NB4 (cell line): ENCODE measurements around the gene ALS2CL.

ENCODE experiments used
- DNase-seq: peaks from one replicate; pipeline ENCODE4 v3.0.0; 2010; ENCODE audit warnings: low read depth
- H3K4me3 ChIP-seq: one replicate; pipeline ENCODE4 v1.5.1; 2011; ENCODE audit warnings: mild to moderate bottlenecking, low read depth, low read length, moderate library complexity
- MYC ChIP-seq: IDR thresholded peaks from 2 replicates; pipeline ENCODE4 v1.6.1; 2011; ENCODE audit warnings: low read depth, low read length
- POLR2A ChIP-seq: IDR thresholded peaks from 2 replicates; pipeline ENCODE4 v1.6.1; 2011; ENCODE audit warnings: mild to moderate bottlenecking; ENCODE audit not compliant: insufficient read length; ENCODE audit errors: extremely low read depth
- TF ChIP-seq, protein P1 (sequence below): IDR thresholded peaks from 2 replicates; pipeline ENCODE4 v1.6.1; 2011; ENCODE audit warnings: low read depth, low read length
- TF ChIP-seq, protein P2 (sequence below): IDR thresholded peaks from one replicate; pipeline ENCODE4 v1.5.1; 2012; ENCODE audit warnings: low read depth, low read length

Gene ALS2CL

DNA sequence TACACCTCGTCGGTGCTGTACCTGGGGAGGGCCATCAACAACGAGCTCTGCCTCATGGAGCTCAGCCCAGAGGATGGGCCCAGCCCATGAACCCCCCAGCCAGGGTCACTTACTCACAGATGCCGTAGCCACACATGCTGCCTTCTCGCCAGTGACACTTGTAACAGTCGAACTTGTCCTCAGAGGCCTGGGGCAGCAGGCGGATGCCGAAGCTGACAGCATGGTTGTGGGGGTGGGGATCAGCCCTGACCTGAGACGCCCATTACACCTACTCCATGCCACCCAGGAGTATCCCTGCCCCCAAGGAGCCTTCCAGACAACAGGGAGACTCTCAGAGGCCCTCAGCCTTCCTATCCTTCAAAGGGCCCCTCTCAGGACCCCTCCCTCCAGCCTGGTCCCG lies 12.1 kb downstream of the ALS2CL start:
- DNase-seq, result no peak
- TF ChIP-seq POLR2A (no peak), MYC (no peak)
- TF ChIP-seq, protein P1, sequence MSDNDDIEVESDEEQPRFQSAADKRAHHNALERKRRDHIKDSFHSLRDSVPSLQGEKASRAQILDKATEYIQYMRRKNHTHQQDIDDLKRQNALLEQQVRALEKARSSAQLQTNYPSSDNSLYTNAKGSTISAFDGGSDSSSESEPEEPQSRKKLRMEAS, result no peak
- TF ChIP-seq, protein P2, sequence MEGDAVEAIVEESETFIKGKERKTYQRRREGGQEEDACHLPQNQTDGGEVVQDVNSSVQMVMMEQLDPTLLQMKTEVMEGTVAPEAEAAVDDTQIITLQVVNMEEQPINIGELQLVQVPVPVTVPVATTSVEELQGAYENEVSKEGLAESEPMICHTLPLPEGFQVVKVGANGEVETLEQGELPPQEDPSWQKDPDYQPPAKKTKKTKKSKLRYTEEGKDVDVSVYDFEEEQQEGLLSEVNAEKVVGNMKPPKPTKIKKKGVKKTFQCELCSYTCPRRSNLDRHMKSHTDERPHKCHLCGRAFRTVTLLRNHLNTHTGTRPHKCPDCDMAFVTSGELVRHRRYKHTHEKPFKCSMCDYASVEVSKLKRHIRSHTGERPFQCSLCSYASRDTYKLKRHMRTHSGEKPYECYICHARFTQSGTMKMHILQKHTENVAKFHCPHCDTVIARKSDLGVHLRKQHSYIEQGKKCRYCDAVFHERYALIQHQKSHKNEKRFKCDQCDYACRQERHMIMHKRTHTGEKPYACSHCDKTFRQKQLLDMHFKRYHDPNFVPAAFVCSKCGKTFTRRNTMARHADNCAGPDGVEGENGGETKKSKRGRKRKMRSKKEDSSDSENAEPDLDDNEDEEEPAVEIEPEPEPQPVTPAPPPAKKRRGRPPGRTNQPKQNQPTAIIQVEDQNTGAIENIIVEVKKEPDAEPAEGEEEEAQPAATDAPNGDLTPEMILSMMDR, result no peak
- H3K4me3 ChIP-seq, result no peak overlapping the region

DNA sequence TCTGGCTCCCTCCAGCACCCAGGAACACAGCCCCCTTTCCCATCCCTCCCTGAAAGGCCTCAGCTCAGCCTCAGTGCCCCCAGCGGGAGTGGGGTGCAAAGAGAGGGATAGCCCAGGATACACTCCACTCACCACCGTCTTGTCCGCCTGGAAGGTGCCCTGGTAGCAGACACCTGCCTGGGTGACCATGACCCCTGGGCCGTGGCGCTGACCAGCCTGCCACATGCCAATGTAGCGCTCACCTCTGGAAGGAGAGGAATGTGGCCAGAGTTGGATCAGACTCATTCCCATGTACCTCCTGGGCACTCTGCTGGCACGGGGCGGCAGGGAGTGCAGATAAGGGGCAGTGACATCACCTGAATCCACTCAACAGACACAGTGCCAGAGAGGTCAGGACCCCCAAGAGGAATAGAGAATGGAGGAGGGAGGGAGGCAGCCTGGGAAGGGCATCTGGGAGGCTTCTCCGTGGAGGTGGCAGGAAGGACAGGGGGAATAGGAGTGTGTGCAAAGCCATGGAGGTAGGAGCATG lies 13.1 kb downstream of the ALS2CL start:
- no peak overlapping the region for H3K4me3 ChIP-seq
- no peak for TF ChIP-seq POLR2A
- DNase-seq, result no peak

DNA sequence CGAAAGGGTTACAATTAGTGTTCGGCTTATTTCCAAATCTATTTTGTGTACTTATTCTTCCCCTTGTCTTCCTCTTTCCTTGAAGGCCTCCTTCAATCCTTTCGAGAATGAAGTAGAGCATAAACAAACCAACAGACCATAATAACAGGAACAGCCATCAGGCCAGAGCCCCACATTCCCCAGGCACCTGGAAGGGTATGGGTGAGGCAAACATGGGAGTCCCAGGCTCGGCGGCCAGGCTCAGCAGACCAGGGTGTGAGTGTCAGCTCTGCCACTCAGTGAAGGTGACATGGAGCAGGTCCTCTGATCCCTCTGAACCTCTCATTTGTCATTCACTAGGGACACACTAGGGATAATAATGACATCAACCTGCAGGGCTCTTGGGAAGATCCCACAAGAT lies 13.8 kb downstream of the ALS2CL start:
- no peak for TF ChIP-seq MYC
- no peak for TF ChIP-seq POLR2A
- TF ChIP-seq, protein P2, result no peak
- DNase-seq, result no peak
- no peak overlapping the region for H3K4me3 ChIP-seq

DNA sequence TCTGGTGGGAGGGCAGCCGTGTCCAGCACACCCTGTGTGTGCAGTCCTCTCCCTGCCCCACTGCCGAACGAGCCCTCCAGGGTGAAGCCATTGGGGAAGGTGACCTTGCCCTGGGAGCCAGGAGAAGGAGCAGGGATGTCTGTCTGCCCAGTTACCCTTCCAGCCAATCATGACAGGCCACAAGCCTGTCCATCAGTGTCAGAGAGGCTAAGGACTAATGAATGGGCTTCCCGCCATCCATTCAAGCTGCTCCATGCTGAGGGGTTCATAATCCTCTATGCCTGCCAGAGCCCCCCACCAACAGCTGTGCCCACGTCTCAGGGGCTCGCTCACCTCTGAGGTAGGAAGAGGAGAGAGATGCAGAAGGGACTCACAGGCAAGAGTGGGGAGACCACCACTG lies 15.2 kb downstream of the ALS2CL start:
- no peak overlapping the region for H3K4me3 ChIP-seq
- TF ChIP-seq MYC (no peak), POLR2A (no peak)
- TF ChIP-seq, protein P1, result no peak
- DNase-seq, result no peak

DNA sequence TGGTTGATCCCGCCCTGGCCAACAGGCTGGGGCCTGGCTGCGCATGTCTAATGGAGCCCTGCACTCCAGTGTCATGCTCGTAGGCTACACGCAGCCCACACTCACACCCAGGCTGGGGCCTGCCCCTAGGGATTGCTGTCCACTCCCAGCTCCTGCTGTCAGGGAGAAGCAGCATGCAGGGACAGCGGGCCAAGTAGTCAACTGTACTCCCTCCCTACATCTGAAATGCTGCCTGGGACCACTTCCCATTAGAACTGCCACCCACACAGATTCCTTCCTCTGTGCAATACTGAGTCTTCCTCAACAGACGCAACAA lies 16.1 kb downstream of the ALS2CL start:
- TF ChIP-seq, protein P2, result no peak
- TF ChIP-seq, protein P1, result no peak
- no peak for TF ChIP-seq POLR2A
- no peak for TF ChIP-seq MYC
- peak; percentile 19 for DNase-seq
- H3K4me3 ChIP-seq, result no peak overlapping the region

DNA sequence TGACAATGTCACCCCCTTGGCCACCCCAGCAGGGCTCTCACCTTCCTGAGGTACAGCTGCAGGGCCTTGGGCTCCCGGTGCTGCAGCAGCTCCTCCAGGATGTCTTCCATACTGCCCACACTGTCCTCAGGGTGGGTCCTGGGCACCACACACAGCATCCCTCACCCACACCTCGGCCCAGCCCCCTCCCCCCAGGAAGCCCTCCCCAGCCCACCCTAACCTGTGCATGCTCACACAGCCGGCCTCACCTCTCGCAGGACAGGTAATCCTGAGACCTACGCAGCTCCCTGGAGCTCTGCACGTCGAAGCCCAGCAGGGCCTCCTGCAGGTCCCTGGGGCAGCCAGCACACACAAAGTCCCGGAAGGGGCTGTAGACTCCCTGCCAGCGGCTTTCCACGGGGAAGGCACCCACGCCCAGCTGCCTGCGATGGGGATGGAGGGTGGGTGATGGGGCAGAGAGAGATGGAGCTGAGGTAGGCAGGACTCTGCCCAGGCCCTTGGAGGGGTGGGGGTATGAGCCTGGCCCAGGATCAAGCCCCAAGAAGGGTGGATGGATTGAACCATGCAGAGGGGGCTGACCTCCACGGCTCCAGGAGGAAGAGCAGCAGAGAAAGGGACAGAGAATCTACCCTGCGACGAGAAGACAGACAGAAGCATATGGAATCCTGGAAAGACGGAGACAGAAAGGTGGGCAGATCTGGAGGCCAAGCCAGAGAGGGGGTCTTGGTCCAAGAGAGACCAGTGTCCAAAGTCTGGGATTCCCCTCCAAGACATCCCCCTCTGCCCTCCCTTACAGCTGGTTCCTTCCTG lies 16.7 kb downstream of the ALS2CL start:
- DNase-seq, result no peak
- no peak overlapping the region for H3K4me3 ChIP-seq
- TF ChIP-seq MYC (no peak), POLR2A (no peak)
- TF ChIP-seq, protein P1, result no peak
- TF ChIP-seq, protein P2, result no peak
